Stimulated activated naive CD8-positive, alpha-beta T cell treated with anti-CD3 and anti-CD28 coated beads, Interleukin-15, Interleukin-2, amounts not matched to agents 100 U/mL and 50 U/mL, for 24 hours (primary cell): ENCODE results near the gene PRR13.
"Not testable (repeated sequence)": the region's sequence is repeated elsewhere in the genome, so short reads cannot be mapped to it uniquely, and the experiment has no call there.

Experiments used
- ATAC-seq: fragments of 150-1000 bp; cut with Tn5 transposase; one replicate; pipeline ENCODE4 v1.10.0; 2021
- DNase-seq: peaks from one replicate; pipeline ENCODE4 v3.0.0; 2021

PRR13 gene

GRCh38 chr12:53472056-53472582, 30.6 kb downstream of the PRR13 start:
- DNase-seq (no peak), ATAC-seq (no peak)

DNA sequence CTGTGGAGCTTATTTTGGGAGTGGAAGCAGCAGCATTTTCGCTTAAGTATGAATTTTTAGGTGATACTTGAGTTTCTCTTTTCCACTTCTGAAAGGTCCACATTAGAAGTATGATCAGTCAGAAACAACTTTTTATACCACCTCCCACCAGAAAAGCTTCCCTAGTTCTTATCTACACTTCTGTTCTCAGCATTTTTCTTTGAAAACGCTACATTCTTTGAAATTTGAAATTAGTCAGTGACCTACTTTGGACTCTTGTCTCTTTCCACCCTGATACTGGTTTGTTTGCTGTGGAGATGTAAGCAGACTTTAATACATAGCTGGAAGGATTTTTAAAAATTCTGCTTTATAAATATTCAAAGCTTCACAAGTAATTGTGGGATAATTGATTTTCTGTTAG, 32.5 kb downstream of the PRR13 start:
- DNase-seq: no peak
- no peak for ATAC-seq

GRCh38 chr12:53474819-53475218, 33.3 kb downstream of the PRR13 start:
- ATAC-seq: no peak

DNA sequence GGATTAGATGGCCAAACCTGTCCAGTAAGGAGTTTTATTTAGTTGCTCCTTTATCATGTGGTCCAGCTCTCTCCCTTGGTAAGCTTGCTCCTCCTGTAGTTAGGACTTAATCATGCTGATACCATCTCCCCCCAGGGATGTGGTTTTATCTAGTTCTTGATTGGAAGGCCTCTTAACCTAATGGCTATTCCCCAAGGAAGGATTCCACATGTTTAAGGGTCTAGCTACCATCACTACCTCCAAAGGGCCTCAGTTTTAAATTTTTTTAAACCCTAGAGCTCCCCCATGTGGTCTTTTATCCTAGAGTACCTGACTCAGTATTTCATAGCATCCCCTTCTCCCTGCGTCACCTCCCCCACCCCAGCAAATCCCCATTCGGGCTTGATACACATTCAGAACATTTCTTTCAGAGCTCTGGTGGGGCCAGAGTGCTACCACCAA, 35.3 kb downstream of the PRR13 start:
- DNase-seq (no peak), ATAC-seq (no peak)

More at GRCh38 chr12:53474819-53475218, 33.3 kb downstream of the PRR13 start:
- DNase-seq: no peak

- peak; percentile 19 for ATAC-seq
- DNase-seq: no peak
Measured at GRCh38 chr12:53478865-53479264, 37.3 kb downstream of the PRR13 start.

- DNase-seq: no peak
- ATAC-seq: no peak
Measured at GRCh38 chr12:53479331-53479730, 37.8 kb downstream of the PRR13 start.

DNA sequence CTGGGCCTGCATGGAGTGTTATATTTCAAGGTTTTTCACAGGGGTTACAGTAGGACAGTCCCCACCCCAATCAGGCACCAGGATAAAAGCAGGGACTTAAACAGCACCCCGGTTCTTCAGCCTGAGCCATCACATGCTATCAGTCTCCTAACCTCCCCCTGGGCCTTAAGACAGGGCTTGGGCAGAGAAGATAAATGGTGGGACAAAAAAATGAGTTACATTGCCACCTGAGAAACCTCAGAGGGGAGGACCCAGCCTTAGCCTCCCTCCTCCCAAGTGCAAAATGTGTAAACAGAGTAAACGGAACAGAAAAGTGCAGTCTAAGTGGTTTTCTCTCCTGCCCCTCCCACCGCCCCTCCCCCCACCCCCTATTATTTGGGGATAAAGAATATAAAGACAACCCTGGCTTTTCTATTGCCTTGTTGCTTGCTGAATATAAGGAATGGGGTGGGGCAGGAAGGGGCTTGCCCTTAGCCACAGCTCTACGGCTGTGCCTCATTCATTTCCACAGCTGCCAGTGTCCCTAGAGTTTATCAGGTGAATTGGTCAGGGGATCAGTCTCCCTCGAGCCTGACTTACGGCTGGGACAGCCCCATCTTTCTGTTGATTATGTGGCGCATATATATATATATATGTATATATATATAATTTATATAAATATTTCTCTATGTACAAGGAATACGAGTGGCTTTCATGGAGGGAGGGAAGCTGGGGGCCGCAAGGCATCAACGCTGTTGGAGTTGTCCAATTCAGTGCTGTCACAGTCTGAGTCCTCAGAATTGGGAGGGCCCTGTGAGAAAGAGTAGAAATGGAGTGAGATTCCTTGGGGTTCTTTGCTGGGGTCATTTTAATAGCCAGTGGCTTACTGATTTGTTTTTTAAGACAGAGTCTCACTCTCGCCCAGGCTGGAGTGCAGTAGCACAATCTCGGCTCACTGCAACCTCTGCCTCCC, 39.2 kb downstream of the PRR13 start:
- no peak for DNase-seq
- no peak for ATAC-seq

DNA sequence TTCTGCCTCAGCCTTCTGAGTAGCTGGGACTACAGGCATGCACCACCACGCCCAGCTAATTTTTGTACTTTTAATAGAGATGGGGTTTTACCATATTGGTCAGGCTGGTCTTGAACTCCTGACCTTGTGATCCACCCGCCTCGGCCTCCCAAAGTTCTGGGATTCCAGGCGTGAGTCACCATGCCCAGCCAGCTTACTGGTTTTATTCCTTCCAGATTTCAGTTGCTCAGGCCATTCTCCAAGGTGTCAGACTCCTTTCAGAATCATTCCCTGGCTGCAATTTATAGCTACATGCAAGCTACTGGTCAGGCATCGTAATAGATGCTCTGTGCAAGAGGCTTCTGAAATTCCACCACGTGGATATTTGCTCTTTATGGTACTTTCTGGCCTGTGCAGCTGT, 39.9 kb downstream of the PRR13 start:
- not testable (repeated sequence) for DNase-seq, ATAC-seq

DNA sequence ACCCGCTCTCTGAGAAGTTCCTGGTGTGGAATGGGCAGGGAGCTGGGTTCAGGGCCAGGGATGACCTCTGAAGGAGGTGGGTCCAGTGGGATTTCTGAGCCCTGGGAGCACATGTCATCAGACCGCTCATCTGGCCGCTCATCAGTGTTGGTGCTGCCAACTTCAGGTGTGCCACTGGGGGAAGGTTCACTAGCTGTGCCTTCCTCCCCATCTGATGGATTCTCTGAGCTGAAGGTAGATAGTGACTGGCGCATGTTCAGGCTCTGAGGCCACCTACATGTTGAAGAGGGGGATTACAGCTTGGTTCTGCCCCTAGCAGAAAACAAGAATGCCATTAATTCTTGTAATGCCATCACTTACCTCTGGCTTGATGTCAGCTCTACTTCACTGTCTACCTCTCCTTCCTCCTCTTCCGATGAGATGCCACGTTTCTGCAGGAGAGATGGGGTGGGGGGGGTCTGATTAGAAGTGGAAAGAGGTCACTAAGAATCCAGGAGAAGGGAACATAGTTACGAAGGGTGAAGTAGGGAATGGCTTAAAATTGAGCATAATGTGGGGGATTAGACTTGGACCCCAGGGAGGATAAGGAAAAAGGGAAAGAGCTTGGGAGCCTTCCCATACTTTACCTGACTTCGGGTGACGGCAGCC, 40.5 kb downstream of the PRR13 start:
- DNase-seq (no peak), ATAC-seq (peak; percentile 24)

- DNase-seq: no peak
- no peak for ATAC-seq
Measured at GRCh38 chr12:53482626-53483168, 41.2 kb downstream of the PRR13 start.

GRCh38 chr12:53483225-53483978, 41.9 kb downstream of the PRR13 start:
- no peak for DNase-seq
- ATAC-seq: no peak

GRCh38 chr12:53483979-53484377, 42.4 kb downstream of the PRR13 start:
- no peak for DNase-seq
- peak; percentile 41 for ATAC-seq

- no peak for DNase-seq
Measured at GRCh38 chr12:53484686-53485575, 43.4 kb downstream of the PRR13 start.

DNA sequence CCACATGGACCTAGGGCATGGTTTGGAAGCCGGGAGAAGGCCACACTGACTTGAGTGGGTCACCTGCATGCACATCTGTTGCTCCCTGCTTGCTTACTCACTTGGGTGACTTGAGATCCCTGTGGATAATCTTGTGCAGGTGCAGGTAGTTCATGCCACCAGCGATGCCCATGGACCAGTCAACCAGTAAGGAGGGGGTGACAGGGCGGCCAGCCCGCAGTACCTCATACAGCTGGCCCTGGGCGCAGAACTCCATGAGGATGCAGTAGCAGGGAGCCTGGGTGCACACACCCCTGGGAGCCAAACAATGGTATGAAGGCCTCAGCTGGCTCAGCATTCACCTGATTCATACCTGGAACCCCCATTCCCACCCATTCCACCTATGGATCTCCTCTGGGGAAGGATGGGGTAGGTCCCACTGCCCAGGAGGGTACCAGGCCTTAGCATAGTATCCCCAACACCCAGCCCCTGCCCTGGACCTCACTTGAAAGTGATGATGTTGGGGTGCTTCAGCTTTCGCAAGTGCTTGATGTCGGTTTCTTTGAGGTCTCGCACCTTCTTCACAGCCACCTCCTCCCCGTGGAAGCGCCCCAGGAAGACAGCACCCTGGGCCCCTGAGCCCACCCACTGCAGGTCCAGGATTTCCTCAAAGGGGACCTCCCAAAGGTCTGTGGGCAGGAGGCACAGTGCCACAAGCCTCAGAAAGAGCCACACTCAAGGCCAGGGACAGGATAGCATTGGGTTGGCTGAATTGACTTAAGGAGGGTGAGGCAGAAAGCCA, 44.6 kb downstream of the PRR13 start:
- no peak for ATAC-seq
- DNase-seq: no peak

More at GRCh38 chr12:53484686-53485575, 43.4 kb downstream of the PRR13 start:
- no peak for ATAC-seq

DNA sequence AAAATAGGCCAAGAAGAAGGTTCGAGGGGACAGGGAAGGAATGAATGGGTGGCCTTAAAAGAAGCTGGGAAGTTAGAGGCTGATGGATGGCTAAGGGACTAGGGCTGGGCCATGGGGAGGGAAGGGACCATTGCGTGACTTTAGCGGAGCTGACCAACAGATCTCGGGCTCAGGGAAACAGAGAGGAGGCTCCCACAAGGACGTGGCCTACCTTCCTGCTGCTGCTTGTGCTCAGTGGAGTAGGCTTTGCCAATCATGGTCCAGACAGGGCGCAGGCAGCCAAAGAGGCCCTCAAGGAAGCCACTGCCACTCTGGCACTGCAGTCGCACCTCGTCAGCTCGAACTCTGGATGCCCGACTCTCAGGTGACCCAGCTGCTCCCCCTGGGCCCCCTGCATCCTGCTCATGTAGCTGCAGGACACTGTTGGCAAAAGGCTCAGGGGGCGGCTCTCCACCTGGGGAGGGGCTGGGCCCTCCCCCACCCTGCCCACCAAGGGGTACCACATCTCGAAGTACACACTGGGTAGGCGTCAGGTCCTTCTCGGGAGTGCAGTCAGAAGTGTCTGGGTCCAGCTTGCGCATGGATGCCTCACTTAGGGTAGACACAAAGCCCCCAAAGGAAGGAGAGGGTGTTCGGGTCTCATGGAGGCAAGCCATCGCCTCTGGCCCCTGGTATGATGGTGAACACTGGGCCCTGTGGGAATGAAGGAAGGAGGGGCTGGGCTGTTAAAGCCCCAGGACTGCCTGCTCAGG, 45.4 kb downstream of the PRR13 start:
- ATAC-seq (no peak), DNase-seq (no peak)

DNA sequence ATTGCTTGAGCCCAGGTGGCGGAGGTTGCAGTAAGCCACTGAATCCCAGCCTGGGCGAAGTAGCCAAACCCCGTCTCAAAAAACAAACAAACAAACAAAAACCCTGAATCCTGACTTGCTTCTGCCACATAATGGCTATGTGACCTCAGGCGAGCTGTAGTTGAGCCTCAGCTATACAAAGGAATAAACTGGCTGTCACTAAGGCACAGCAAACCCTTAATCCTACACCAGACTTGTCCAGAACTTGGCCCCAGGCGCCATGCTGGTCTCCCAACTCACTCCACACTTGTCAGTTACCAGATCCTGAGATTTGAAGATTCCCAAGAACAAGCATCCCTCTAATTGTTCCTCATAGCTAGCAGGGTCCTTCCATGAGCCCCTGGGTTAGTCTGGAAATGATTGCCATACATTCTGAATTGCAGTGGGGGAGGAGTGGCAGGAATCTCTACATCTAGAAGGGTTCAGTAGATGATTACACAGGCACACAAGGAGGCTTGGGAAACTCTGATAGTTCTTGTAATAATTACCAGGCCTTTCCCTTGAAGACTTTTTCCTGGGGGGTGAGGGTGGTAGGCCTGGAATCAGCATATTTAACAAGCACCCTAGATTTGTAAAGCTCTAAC, 47.8 kb downstream of the PRR13 start:
- DNase-seq (no peak), ATAC-seq (no peak)

- ATAC-seq: no peak
Measured at GRCh38 chr12:53492188-53492587, 50.7 kb downstream of the PRR13 start.

DNA sequence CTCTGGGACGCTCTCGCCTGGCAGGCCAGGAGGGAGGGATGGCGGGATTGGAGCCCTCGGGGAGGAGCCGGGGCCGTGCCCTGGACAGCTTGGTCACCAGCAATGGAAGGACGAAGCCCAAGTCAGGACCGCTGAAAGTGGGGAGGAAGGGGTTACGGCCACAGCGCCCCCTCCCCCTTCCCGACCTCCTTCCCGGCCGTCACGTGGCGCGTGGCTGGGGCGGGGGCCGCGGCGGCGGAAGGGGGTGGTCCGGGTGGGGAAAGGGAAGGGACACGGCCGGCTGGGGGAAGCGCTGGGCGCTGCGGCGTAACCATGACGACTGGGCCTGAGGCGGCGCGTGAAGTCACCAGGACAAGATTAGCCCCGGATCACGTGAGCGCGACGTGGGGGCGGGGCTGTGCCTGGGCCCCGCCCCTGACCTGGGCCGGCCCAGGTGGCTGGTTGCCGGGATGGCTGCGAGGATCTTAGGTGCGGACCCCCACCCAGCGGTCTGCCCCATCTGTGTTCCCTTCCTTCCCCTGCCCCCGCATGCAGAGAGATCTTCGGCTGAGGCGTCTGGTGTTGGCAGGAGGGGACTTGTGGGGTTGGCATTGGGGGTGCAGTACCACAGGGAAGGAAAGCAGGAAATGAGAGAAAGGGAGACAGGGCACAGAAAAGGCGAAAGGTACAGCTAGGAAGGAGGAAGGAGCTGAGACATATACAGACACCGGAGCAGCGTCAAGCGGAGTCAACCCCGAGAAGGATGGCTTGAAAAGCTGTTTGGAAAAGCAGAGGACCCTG, 51.5 kb downstream of the PRR13 start:
- DNase-seq (peak; percentile 91), ATAC-seq (peak; percentile 94)

More at GRCh38 chr12:53492188-53492587, 50.7 kb downstream of the PRR13 start:
- DNase-seq: no peak
